Right atrium auricular region (tissue), 2 donors: ENCODE data around the gene RPS27A. TPM values are rescaled to one million over a fixed set of nuclear protein-coding genes. Genes with fewer than 3 reads are reported as not detected.
"Not testable (repeated sequence)": the region's sequence is repeated elsewhere in the genome, so short reads cannot be mapped to it uniquely, and the experiment has no call there.

ENCODE experiments used
- DNase-seq: peaks from one replicate; pipeline ENCODE4 v3.0.0-alpha.2; 2019; ENCODE audit warnings: low spot score
- H3K27ac ChIP-seq, 2 donors: fragments of 200-600 bp; sonication (generic); 1 replicate in 1 of 2; 2 replicates in 1 of 2; pipeline ENCODE4 v1.5.1; 2016 to 2019
- H3K27me3 ChIP-seq, 2 donors: fragments of 200-600 bp; sonication (generic); one replicate each; pipeline versions ENCODE4 v1.5.1 to v1.6.0; 2017 to 2019
- H3K36me3 ChIP-seq: fragments of 200-600 bp; sonication (generic); one replicate; pipeline ENCODE4 v1.5.1; 2016
- H3K4me1 ChIP-seq, 2 donors: fragments of 200-600 bp; sonication (generic); one replicate each; pipeline versions ENCODE4 v1.5.1 to v1.6.0; 2017 to 2019
- H3K4me3 ChIP-seq, 2 donors: fragments of 200-600 bp; sonication (generic); 1 replicate in 1 of 2; 2 replicates in 1 of 2; pipeline ENCODE4 v1.5.1; 2017 to 2019; ENCODE audit warnings: mild to moderate bottlenecking in 1 of 2, moderate library complexity in 1 of 2
- H3K9me3 ChIP-seq, 2 donors: fragments of 200-600 bp; sonication (generic); one replicate each; pipeline ENCODE4 v1.5.1; 2019
- CTCF ChIP-seq, 2 donors: fragments of 200-600 bp; sonication (generic); IDR thresholded peaks; one replicate each; pipeline ENCODE4 v1.5.1; 2019; ENCODE audit warnings: antibody characterized with exemption in 2 of 2
- total RNA-seq, 2 donors: library from RNA; depleted of rRNA; stranded (reverse); fragments of >200 nt; gene quantifications; one replicate each; pipeline ENCODE4 v1.1.0, GENCODE V29; 2016

Gene RPS27A
- total RNA-seq, 2 donors from 2014 or later, result 613 to 1,505 TPM

GRCh38 chr2:55204950-55205349, 27.5 kb upstream of the RPS27A start:
- Histone ChIP-seq H3K9me3 (peaks cover 0 to 8% of the 10 kb centered on the region in 2 donors), H3K36me3 (no peaks in the 10 kb centered on the region), H3K4me1 (no peaks in the 10 kb centered on the region), H3K27ac (no peak overlapping the region), H3K27me3 (no peaks in the 10 kb centered on the region), H3K4me3 (no peak overlapping the region)
- no peak for DNase-seq
- no peak for TF ChIP-seq CTCF (IDR thresholded peaks at IDR 0.05)

GRCh38 chr2:55213822-55214221, 18.7 kb upstream of the RPS27A start:
- Histone ChIP-seq H3K9me3 (no peaks in the 10 kb centered on the region), H3K36me3 (no peaks in the 10 kb centered on the region), H3K27me3 (no peaks in the 10 kb centered on the region), H3K4me3 (no peak overlapping the region), H3K27ac (no peak overlapping the region), H3K4me1 (no peaks in the 10 kb centered on the region)
- no peak for DNase-seq
- TF ChIP-seq CTCF (IDR thresholded peaks at IDR 0.05), result no peak

- no peaks in the 10 kb centered on the region for H3K9me3 ChIP-seq
- peak overlapping the region; percentile 55 to 91 for H3K4me3 ChIP-seq
- no peak for DNase-seq
- H3K4me1 ChIP-seq, result peaks cover 0 to 18% of the 10 kb centered on the region in 2 donors
- H3K36me3 ChIP-seq, result no peaks in the 10 kb centered on the region
- TF ChIP-seq CTCF (IDR thresholded peaks at IDR 0.05), result no peak
- H3K27ac ChIP-seq, result peak overlapping the region; percentile 90 to 92
- H3K27me3 ChIP-seq, result no peaks in the 10 kb centered on the region
These were observed 8.3 kb upstream of the RPS27A start for GRCh38 chr2:55223958-55224760.

GRCh38 chr2:55224761-55225261, 7.7 kb upstream of the RPS27A start:
- Histone ChIP-seq H3K27me3 (no peaks in the 10 kb centered on the region), H3K4me1 (peaks cover 0 to 23% of the 10 kb centered on the region in 2 donors), H3K4me3 (no peak overlapping the region), H3K27ac (no peak overlapping the region), H3K36me3 (no peaks in the 10 kb centered on the region), H3K9me3 (no peaks in the 10 kb centered on the region)
- TF ChIP-seq CTCF (IDR thresholded peaks at IDR 0.05), result no peak
- DNase-seq, result no peak

- Histone ChIP-seq H3K27ac (no peak overlapping the region), H3K27me3 (no peaks in the 10 kb centered on the region), H3K36me3 (no peaks in the 10 kb centered on the region), H3K4me3 (no peak overlapping the region), H3K9me3 (no peaks in the 10 kb centered on the region), H3K4me1 (peaks cover 0 to 23% of the 10 kb centered on the region in 2 donors)
- DNase-seq, result no peak
- TF ChIP-seq CTCF (IDR thresholded peaks at IDR 0.05), result no peak
These were observed 6.9 kb upstream of the RPS27A start for GRCh38 chr2:55225481-55226020.

GRCh38 chr2:55227437-55228225, 4.9 kb upstream of the RPS27A start:
- not testable (repeated sequence) for H3K4me3 ChIP-seq, H3K9me3 ChIP-seq, DNase-seq, H3K27ac ChIP-seq, H3K27me3 ChIP-seq, H3K36me3 ChIP-seq
- peaks cover 0 to 29% of the 10 kb centered on the region in 2 donors for H3K4me1 ChIP-seq
